HepG2 (cell line): ENCODE measurements around the gene LRP1-AS. TPM values are rescaled to one million over a fixed set of nuclear protein-coding genes. Genes with fewer than 3 reads are reported as not detected.

Experiments
- ARNT ChIP-seq: fragments of 450-650 bp; IDR thresholded peaks from 2 replicates; pipeline ENCODE4 v1.6.1; 2017
- BRD4 ChIP-seq: sonication (generic); formaldehyde crosslinking; IDR thresholded peaks from 2 replicates; pipeline ENCODE4 v1.4.0; 2020; ENCODE audit warnings: missing genetic modification reagents
- E2F1 ChIP-seq: sonication (generic); formaldehyde crosslinking; IDR thresholded peaks from 2 replicates; pipeline ENCODE4 v1.5.0; 2020; ENCODE audit warnings: missing genetic modification reagents
- ETS1 ChIP-seq: sonication (generic); formaldehyde crosslinking; IDR thresholded peaks from 2 replicates; pipeline ENCODE4 v1.4.0; 2020; ENCODE audit warnings: missing genetic modification reagents
- FOSL2 ChIP-seq: sonication (generic); formaldehyde crosslinking; IDR thresholded peaks from 2 replicates; pipeline ENCODE4 v1.4.0; 2020; ENCODE audit warnings: missing genetic modification reagents
- KMT2A ChIP-seq: sonication (generic); formaldehyde crosslinking; IDR thresholded peaks from 2 replicates; pipeline ENCODE4 v1.4.0; 2020; ENCODE audit warnings: missing genetic modification reagents
- LRRFIP1 ChIP-seq: sonication (generic); formaldehyde crosslinking; conservative IDR thresholded peaks from 2 replicates; pipeline ENCODE4 v1.4.0; 2020; ENCODE audit warnings: missing genetic modification reagents
- MAZ ChIP-seq, 2 experiments: sonication (generic) in 1 of 2; formaldehyde crosslinking in 1 of 2; IDR thresholded peaks; 2 replicates each; pipeline versions ENCODE4 v1.5.0 to v1.6.1; 2012 to 2020; ENCODE audit warnings: low read depth in 2 of 2, mild to moderate bottlenecking in 2 of 2, borderline replicate concordance in 1 of 2, improper control_type of control experiment in 1 of 2, low read length in 1 of 2, missing genetic modification reagents in 1 of 2, moderate library complexity in 1 of 2
- NR2F6 ChIP-seq, 2 experiments: IDR thresholded peaks; 2 replicates each; pipeline ENCODE4 v1.6.1; 2016; ENCODE audit warnings: antibody characterized with exemption in 1 of 2, mild to moderate bottlenecking in 1 of 2
- SMC3 ChIP-seq: IDR thresholded peaks from 2 replicates; pipeline ENCODE4 v1.6.1; 2011; ENCODE audit warnings: low read length, improper control_type of control experiment
- SSRP1 ChIP-seq: IDR thresholded peaks from 2 replicates; pipeline ENCODE4 v1.6.1; 2016; ENCODE audit warnings: control low read depth
- STAT5B ChIP-seq: sonication (generic); formaldehyde crosslinking; IDR thresholded peaks from 2 replicates; pipeline ENCODE4 v1.4.0; 2020; ENCODE audit warnings: missing genetic modification reagents
- TOPORS ChIP-seq: sonication (generic); formaldehyde crosslinking; IDR thresholded peaks from 2 replicates; pipeline ENCODE4 v1.8.0; 2023; ENCODE audit warnings: mild to moderate bottlenecking, missing genetic modification reagents
- ZBTB25 ChIP-seq: IDR thresholded peaks from 2 replicates; pipeline ENCODE4 v1.6.1; 2018; ENCODE audit warnings: missing genetic modification reagents
- ZBTB26 ChIP-seq: IDR thresholded peaks from 2 replicates; pipeline ENCODE4 v1.6.1; 2016; ENCODE audit warnings: missing compliant biosample characterization, missing genetic modification reagents, borderline replicate concordance
- ZNF234 ChIP-seq: sonication (generic); formaldehyde crosslinking; conservative IDR thresholded peaks from 2 replicates; pipeline ENCODE4 v1.5.1; 2020; ENCODE audit warnings: mild to moderate bottlenecking, missing genetic modification reagents
- ZNF432 ChIP-seq: sonication (generic); formaldehyde crosslinking; IDR thresholded peaks from 2 replicates; pipeline ENCODE4 v1.5.0; 2020; ENCODE audit warnings: missing genetic modification reagents, mild to moderate bottlenecking, borderline replicate concordance
- ZNF557 ChIP-seq: sonication (generic); formaldehyde crosslinking; IDR thresholded peaks from 2 replicates; pipeline ENCODE4 v1.4.0; 2020; ENCODE audit warnings: missing genetic modification reagents
- ZNF710 ChIP-seq: sonication (generic); formaldehyde crosslinking; IDR thresholded peaks from 2 replicates; pipeline ENCODE4 v1.5.0; 2020; ENCODE audit warnings: mild to moderate bottlenecking, missing genetic modification reagents, borderline replicate concordance
- polyA plus RNA-seq, 8 experiments: library from polyadenylated mRNA; depleted of rRNA in 3 of 8; stranded (reverse) in 7 of 8; unstranded in 1 of 8; fragments of >200 nt; fragmentation: Illumina TruSeq in 4 of 8; extraction: Trizol in 4 of 8; gene quantifications; 2 replicates each; pipeline versions ENCODE4 v1.2.1 to v1.2.3, GENCODE V29; 2011 to 2016; ENCODE audit warnings: low read depth in 4 of 8, missing spikeins in 1 of 8, mixed read lengths in 1 of 8; ENCODE audit not compliant: insufficient read depth in 1 of 8
- total RNA-seq, 5 experiments: library from RNA; depleted of rRNA; stranded (reverse); fragments of >200 nt; fragmentation: Illumina TruSeq; extraction: Trizol; gene quantifications; 2 replicates each; pipeline ENCODE4 v1.2.3, GENCODE V29; 2016; ENCODE audit warnings: low read depth in 1 of 5

The LRP1-AS gene
- total and polyA plus RNA-seq, 2 of the 13 experiments (the other 11 are each of a cell fraction or from before 2014, with no cell fraction given) = 0.20 TPM; not detected in 1

GRCh38 chr12:57124261-57124877, 23.1 kb downstream of the LRP1-AS start (continued):
- TF ChIP-seq ARNT (no peak), MAZ (IDR thresholded peaks at IDR 0.05; ENCODE audit: borderline replicate concordance, low read depth, low read length) (no peak), MAZ (CRISPR knock-in tag; IDR thresholded peaks at IDR 0.05; ENCODE audit: low read depth) (0 out of 2 replicates have a peak, but pooled peaks have one; percentile 42), BRD4 (CRISPR knock-in tag) (no peak), ZNF234 (CRISPR knock-in tag) (no peak), ZNF432 (CRISPR knock-in tag) (no peak), SSRP1 (CRISPR knock-in tag) (no peak), KMT2A (no peak), ZBTB25 (CRISPR knock-in tag) (no peak), NR2F6 (IDR thresholded peaks at IDR 0.05) (no peak), NR2F6 (CRISPR knock-in tag; IDR thresholded peaks at IDR 0.05) (no peak), ETS1 (CRISPR knock-in tag) (no peak), ZNF557 (no peak), ZBTB26 (no peak), TOPORS (no peak), FOSL2 (CRISPR knock-in tag) (0 out of 2 replicates have a peak, but pooled peaks have one; percentile 11), SMC3 (peak; percentile 93), E2F1 (CRISPR knock-in tag) (no peak), ZNF710 (CRISPR knock-in tag) (no peak), LRRFIP1 (CRISPR knock-in tag) (no peak), STAT5B (CRISPR knock-in tag) (no peak)
